Stomach (tissue), 19 donors: Measurements from ENCODE around the gene ETNK1. TPM values are rescaled to one million over a fixed set of nuclear protein-coding genes. Genes with fewer than 3 reads are reported as not detected.
A peak's percentile ranks its signal among the peaks of the same experiment; 100 is the strongest.

Source experiments
- DNase-seq, 2 donors: peaks; one replicate each; pipeline versions ENCODE4 v3.0.0 to v3.0.0-alpha.2; 2013 to 2019
- H3K27ac ChIP-seq, 5 donors: fragments of 200-600 bp in 4 of 5; sonication (generic) in 4 of 5; one replicate each; pipeline ENCODE4 v1.5.1; 2013 to 2019; ENCODE audit warnings: mild to moderate bottlenecking in 1 of 5, moderate library complexity in 1 of 5
- H3K27me3 ChIP-seq, 3 donors: fragments of 200-600 bp; sonication (generic); one replicate each; pipeline ENCODE4 v1.5.1; 2017 to 2019; ENCODE audit warnings: mixed run types in 1 of 3
- H3K36me3 ChIP-seq, 4 donors: fragments of 200-600 bp; sonication (generic); 1 replicate in 3 of 4; 2 replicates in 1 of 4; pipeline ENCODE4 v1.5.1; 2016 to 2019
- H3K4me1 ChIP-seq, 4 donors: fragments of 200-600 bp; sonication (generic); one replicate each; pipeline ENCODE4 v1.5.1; 2016 to 2019
- H3K4me3 ChIP-seq, 4 donors: fragments of 200-600 bp; sonication (generic) in 3 of 4; one replicate each; pipeline ENCODE4 v1.5.1; 2016 to 2019; ENCODE audit warnings: mild to moderate bottlenecking in 1 of 4
- H3K9me3 ChIP-seq, 4 donors: fragments of 200-600 bp; sonication (generic); one replicate each; pipeline ENCODE4 v1.5.1; 2016 to 2019
- EP300 ChIP-seq: sonication (generic); formaldehyde crosslinking; IDR thresholded peaks from one replicate; pipeline ENCODE4 v1.6.1; 2017; ENCODE audit warnings: antibody characterized with exemption
- POLR2A ChIP-seq, 4 donors: fragments of 450-650 bp; IDR thresholded peaks; one replicate each; pipeline ENCODE4 v1.6.1; 2016; ENCODE audit warnings: antibody characterized with exemption in 4 of 4, control low read depth in 2 of 4, mild to moderate bottlenecking in 1 of 4, moderate library complexity in 1 of 4
- POLR2AphosphoS5 ChIP-seq, 3 donors: sonication (generic); formaldehyde crosslinking; IDR thresholded peaks; one replicate each; pipeline ENCODE4 v1.6.1; 2016; ENCODE audit warnings: antibody characterized with exemption in 3 of 3
- WGBS, 5 donors: extraction: QIAGEN DNeasy Blood & Tissue Kit in 3 of 5; methylation state at CpG; one replicate each; pipeline versions ENCODE4 v1.1.5 to v1.1.7; 2013 to 2018; 5-methylcytosine and 5-hydroxymethylcytosine counted together
- intact Hi-C: fragments of 100-400 bp; cut with DNase I; formaldehyde crosslinking; loops from one replicate; pipeline ENCODE4 v1.15.1; 2023; ENCODE audit warnings: low total_unique reads
- long read RNA-seq, 10 donors: transcript quantifications; one replicate each; lab custom pipeline, GENCODE V29; 2026
- polyA plus RNA-seq, 3 donors: library from polyadenylated mRNA; stranded (reverse); fragments of 200-250 nt; gene quantifications; one replicate each; pipeline ENCODE4 v1.2.3, GENCODE V29; 2013
- total RNA-seq, 5 donors: library from RNA; depleted of rRNA; stranded (reverse); fragments of >200 nt; gene quantifications; one replicate each; pipeline versions ENCODE4 v1.1.0 to v1.2.3, GENCODE V29; 2014 to 2016
- TF ChIP-seq, protein P1 (sequence below), 7 experiments: fragments of 450-650 bp in 4 of 7; fragments of 200-600 bp in 3 of 7; sonication (generic) in 3 of 7; IDR thresholded peaks; one replicate each; pipeline ENCODE4 v1.5.1; 2016 to 2019; ENCODE audit warnings: antibody characterized with exemption in 7 of 7, control low read depth in 2 of 7, mild to moderate bottlenecking in 1 of 7
- donor health status: healthy with polysubstance abuse.
- donor health status: Bipolar disorder and iron deficiency.
- donor health status: healthy.

The ETNK1 gene, protein sequence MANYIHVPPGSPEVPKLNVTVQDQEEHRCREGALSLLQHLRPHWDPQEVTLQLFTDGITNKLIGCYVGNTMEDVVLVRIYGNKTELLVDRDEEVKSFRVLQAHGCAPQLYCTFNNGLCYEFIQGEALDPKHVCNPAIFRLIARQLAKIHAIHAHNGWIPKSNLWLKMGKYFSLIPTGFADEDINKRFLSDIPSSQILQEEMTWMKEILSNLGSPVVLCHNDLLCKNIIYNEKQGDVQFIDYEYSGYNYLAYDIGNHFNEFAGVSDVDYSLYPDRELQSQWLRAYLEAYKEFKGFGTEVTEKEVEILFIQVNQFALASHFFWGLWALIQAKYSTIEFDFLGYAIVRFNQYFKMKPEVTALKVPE
- total RNA-seq (100 to 1,000 TPM in 2 of 5 donors, 10 to 100 TPM in 3; 35.3 to 168 (median 51.9) TPM), polyA plus RNA-seq (10 to 100 TPM in 2 of 3 donors, 1 to 10 TPM in 1; 7.5 to 28.9 (median 21.4) TPM)
- long read RNA-seq, donor 1, full-length matches to known transcripts = 5 of 5 reads
- long read RNA-seq, donor 1, partial matches to known transcripts = 0 of 5 reads
- long read RNA-seq, donor 1, other reads (novel, unspliced or antisense) = 0 of 5 reads
- long read RNA-seq, donor 2, full-length matches to known transcripts = 13 of 18 reads
- long read RNA-seq, donor 2, partial matches to known transcripts = 5 of 18 reads
- long read RNA-seq, donor 2, other reads (novel, unspliced or antisense) = 0 of 18 reads
- long read RNA-seq, donor 3, full-length matches to known transcripts = 4 of 12 reads
- long read RNA-seq, donor 3, partial matches to known transcripts = 8 of 12 reads
- long read RNA-seq, donor 3, other reads (novel, unspliced or antisense) = 0 of 12 reads
- long read RNA-seq, donor 4, full-length matches to known transcripts = 2 of 2 reads
- long read RNA-seq, donor 4, partial matches to known transcripts = 0 of 2 reads
- long read RNA-seq, donor 4, other reads (novel, unspliced or antisense) = 0 of 2 reads
- long read RNA-seq, donor 5, full-length matches to known transcripts = 6 of 12 reads
- long read RNA-seq, donor 5, partial matches to known transcripts = 6 of 12 reads
- long read RNA-seq, donor 5, other reads (novel, unspliced or antisense) = 0 of 12 reads
- long read RNA-seq, donor 6, full-length matches to known transcripts = 13 of 35 reads
- long read RNA-seq, donor 6, partial matches to known transcripts = 22 of 35 reads
- long read RNA-seq, donor 6, other reads (novel, unspliced or antisense) = 0 of 35 reads
- long read RNA-seq, donor 7, full-length matches to known transcripts = 15 of 22 reads
- long read RNA-seq, donor 7, partial matches to known transcripts = 7 of 22 reads
- long read RNA-seq, donor 7, other reads (novel, unspliced or antisense) = 0 of 22 reads
- long read RNA-seq, donor 8, full-length matches to known transcripts = 9 of 16 reads
- long read RNA-seq, donor 8, partial matches to known transcripts = 7 of 16 reads
- long read RNA-seq, donor 8, other reads (novel, unspliced or antisense) = 0 of 16 reads
- long read RNA-seq, donor 9, full-length matches to known transcripts = 10 of 20 reads
- long read RNA-seq, donor 9, partial matches to known transcripts = 10 of 20 reads
- long read RNA-seq, donor 9, other reads (novel, unspliced or antisense) = 0 of 20 reads
- long read RNA-seq, donor 10, full-length matches to known transcripts = 4 of 4 reads
- long read RNA-seq, donor 10, partial matches to known transcripts = 0 of 4 reads
- long read RNA-seq, donor 10, other reads (novel, unspliced or antisense) = 0 of 4 reads

DNA sequence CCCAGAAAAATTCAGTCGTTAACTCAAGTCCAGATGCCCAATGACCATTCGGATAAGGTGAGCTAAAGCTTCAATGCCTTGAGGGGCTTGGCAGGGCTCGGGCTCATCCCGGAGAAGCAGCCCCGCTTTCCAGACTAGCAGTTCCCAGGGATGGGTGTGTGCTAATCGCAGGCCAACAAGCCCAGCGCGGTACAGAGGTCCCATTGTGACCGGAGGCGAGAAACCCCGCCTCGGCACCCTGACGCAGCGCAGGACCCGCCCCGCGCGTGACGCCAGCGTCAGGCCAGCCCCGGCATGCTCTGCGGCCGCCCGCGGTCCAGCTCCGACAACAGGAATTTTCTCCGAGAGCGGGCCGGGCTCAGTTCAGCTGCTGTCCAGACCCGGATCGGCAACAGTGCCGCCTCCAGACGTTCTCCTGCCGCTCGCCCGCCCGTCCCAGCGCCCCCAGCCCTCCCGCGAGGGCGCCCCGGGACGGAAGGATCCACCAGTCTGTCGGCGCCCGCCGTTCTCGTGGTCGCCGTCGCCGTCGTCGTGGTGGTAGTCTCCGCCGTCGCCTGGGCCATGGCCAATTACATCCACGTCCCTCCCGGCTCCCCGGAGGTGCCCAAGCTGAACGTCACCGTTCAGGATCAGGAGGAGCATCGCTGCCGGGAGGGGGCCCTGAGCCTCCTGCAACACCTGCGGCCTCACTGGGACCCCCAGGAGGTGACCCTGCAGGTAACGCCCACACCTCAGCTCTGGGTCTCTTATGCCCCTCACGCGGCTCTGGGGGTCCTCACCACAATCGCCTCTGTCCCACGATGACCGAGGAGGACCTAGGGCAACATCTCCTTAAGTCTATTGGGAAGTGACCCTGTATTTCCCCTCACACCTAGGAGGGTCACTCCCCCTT lies at the start of gene ETNK1:
ETNK1 (plus strand) TSS at position 302 of the 892 bp plus-strand sequence; CDS start at position 562, 260 bp downstream.
- Histone ChIP-seq H3K4me3 (peak within 1 kb of the TSS; percentile 65 to 82 (median 70)), H3K4me1 (peaks cover 0 to 44% (median 18%) of the 10 kb centered on the region in 4 donors), H3K36me3 (no peaks in the 10 kb centered on the region), H3K27ac (peak within 1 kb of the TSS; percentile 97 to 99 (median 98)), H3K27me3 (no peaks in the 10 kb centered on the region), H3K9me3 (no peaks in the 10 kb centered on the region)
- intact Hi-C loops = no loop called here
- TF ChIP-seq, protein P1, sequence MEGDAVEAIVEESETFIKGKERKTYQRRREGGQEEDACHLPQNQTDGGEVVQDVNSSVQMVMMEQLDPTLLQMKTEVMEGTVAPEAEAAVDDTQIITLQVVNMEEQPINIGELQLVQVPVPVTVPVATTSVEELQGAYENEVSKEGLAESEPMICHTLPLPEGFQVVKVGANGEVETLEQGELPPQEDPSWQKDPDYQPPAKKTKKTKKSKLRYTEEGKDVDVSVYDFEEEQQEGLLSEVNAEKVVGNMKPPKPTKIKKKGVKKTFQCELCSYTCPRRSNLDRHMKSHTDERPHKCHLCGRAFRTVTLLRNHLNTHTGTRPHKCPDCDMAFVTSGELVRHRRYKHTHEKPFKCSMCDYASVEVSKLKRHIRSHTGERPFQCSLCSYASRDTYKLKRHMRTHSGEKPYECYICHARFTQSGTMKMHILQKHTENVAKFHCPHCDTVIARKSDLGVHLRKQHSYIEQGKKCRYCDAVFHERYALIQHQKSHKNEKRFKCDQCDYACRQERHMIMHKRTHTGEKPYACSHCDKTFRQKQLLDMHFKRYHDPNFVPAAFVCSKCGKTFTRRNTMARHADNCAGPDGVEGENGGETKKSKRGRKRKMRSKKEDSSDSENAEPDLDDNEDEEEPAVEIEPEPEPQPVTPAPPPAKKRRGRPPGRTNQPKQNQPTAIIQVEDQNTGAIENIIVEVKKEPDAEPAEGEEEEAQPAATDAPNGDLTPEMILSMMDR (IDR thresholded peaks at IDR 0.05) = no peak
- TF ChIP-seq EP300 (peak; percentile 25), POLR2A (IDR thresholded peaks at IDR 0.05) (peak in 2 of 4 donors; percentile 87), POLR2AphosphoS5 (IDR thresholded peaks at IDR 0.05) (peak; percentile 98 to 99 (median 98))
- WGBS, 5 donors = 0 to 2% (median 0%) methylated on average over 15 to 71 of the region's 71 CpGs
- DNase-seq = peak; percentile 97 to 99

DNA sequence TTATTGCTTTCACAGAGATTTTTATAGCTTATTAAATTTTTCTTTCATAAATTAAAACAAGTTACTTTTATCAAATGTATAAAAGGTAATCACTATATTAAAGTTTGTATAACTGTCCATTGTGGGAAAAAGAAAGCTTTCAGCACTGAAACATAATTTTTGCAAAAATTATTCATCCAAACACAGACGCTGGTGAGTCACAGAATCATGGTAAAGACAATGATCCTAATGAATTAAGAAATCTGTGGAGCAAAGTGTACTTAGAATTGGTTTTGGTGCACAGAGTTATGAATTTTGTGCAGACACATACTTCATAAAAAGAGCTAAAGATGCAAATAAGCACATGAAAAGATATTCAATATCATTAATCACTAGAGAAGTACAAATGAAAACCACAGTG lies 48.9 kb upstream of the ETNK1 start:
- Histone ChIP-seq H3K36me3 (no peaks in the 10 kb centered on the region), H3K9me3 (no peaks in the 10 kb centered on the region), H3K4me1 (no peaks in the 10 kb centered on the region), H3K27me3 (no peaks in the 10 kb centered on the region), H3K27ac (no peak overlapping the region), H3K4me3 (no peak overlapping the region)
- intact Hi-C loops = no loop called here
- WGBS, 5 donors = 84 to 97% (median 89%) methylated on average over 1 of the region's 1 CpG
- DNase-seq = no peak
- TF ChIP-seq POLR2AphosphoS5 (IDR thresholded peaks at IDR 0.05) = no peak
- no peak for TF ChIP-seq EP300
- TF ChIP-seq, protein P1 (IDR thresholded peaks at IDR 0.05) = no peak
- no peak for TF ChIP-seq POLR2A (IDR thresholded peaks at IDR 0.05)

DNA sequence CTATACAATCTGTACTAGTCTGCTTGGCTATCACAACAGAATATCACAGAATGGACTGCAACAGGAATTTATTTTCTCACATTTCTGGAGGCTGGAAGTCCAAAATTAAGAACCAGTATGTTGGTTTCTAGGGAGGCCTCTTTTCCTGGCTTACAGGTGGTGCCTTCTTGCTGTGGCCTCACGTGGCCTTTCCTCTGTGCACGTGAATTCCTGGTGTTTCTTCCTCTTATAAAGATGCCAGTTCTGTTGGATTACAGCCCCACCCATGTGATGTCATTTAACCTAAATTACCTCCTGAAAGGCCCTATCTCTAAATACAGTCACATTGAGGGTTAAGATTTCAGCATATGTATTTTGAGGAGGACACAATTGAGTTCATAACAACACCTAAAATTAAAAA lies 48.5 kb upstream of the ETNK1 start:
- Histone ChIP-seq H3K36me3 (no peaks in the 10 kb centered on the region), H3K9me3 (no peaks in the 10 kb centered on the region), H3K4me1 (no peaks in the 10 kb centered on the region), H3K27ac (no peak overlapping the region), H3K4me3 (no peak overlapping the region), H3K27me3 (no peaks in the 10 kb centered on the region)
- TF ChIP-seq POLR2AphosphoS5 (IDR thresholded peaks at IDR 0.05) (no peak), POLR2A (IDR thresholded peaks at IDR 0.05) (no peak)
- peak; percentile 32 to 48 for DNase-seq
- intact Hi-C loops = no loop called here
- 57 to 72% (median 63%) methylated on average over 2 of the region's 2 CpGs for WGBS, 5 donors
